Fibroblast of skin of right biceps (primary cell): ENCODE measurements around the gene NRDC.
"Not testable (repeated sequence)": the region's sequence is repeated elsewhere in the genome, so short reads cannot be mapped to it uniquely, and the experiment has no call there.

ENCODE experiments used
- DNase-seq: peaks from one replicate; pipeline ENCODE4 v3.0.0-alpha.2; 2013

The NRDC gene

GRCh38 chr1:51877434-51878307 is 856 bp downstream of the NRDC start:
- DNase-seq = peak; percentile 29

DNA sequence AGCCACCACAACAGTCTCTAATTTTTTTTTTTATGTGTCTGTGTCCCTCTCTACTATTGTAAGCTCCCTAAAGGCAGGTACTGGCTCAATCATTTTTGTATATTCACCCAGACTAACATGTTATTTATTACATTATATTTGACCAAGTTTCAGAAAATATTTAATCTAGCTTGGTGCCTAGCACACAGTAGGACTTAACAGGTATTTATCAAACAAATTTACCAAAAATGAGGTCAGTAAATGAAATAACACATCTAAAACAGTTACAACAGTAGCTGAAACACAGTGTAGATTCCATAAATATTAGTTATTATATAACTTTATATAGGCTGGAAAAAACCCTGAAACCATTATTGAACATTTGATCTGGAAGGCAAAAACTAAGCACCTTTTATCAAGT is 2.7 kb downstream of the NRDC start:
- no peak for DNase-seq

DNA sequence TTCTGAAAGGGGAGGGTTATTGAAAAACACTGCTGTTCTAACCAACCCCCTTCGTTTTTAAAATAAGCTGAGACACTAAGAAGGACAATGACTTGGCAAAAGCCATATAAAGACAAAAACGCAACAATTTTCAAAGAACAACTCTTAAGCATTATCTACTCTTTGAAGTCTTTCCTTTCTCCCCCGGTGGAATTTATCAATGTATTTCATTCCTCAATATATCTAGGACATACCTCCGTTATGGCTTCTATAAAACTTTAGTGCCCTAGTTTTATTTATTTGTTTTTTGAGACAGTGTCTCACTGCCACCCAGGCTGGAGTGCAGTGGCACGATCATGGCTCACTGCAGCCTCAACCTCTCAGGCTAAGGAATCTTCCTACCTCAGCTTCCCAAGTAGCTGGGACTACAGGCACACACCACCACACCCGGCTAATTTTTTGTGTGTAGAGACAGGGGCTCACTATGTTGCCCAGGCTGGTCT is 3.2 kb downstream of the NRDC start:
- no peak for DNase-seq

DNA sequence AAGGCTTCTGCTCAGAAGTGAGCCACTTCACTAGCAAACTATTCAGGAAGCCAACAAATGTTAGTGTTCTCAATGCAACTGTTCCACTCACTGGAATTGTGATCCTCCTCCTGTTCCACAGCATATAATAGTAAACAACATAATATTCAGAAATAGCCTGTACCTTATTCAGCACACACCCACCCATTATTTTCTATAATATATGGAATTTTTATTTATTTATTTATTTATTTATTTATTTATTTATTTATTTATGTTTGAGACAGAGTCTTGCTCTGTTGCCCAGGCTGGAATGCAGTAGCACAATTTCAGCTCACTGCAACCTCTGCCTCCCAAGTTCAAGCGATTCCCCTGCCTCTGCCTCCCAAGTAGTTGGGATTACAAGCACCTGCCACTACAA is 5.3 kb downstream of the NRDC start:
- not testable (repeated sequence) for DNase-seq

GRCh38 chr1:51871351-51871975 is 7.1 kb downstream of the NRDC start:
- no peak for DNase-seq

DNA sequence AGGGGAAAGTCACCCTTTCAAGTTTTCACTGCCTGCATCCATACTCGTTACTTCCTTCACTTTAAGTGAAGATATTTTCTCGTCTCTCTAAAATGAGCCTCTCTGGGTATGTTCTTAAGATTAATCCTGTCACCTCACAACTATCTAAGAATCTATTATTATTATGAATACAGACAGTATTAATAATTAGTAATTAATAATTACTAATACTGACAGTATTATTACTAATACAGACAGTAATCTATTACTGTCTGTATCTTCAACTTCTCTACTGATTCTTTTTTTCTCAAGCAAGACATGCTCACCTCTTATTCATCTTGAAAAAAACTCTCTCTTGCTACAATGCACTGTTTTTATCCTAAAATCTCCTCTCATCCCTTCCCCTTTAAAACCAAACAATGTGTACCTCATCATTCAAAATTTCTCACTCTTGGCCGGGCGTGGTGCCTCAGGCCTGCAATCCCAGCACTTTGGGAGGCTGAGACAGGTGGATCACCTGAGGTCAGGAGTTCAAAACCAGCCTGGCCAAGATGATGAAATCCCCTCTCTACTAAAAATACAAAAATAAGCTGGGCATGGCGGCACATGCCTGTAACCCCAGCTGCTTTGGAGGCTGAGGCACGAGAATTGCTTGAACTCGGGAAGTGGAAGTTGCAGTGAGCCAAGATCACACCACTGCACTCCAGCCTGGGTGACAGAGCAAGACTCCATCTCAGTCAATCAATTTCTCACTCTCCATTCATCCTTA is 7.8 kb downstream of the NRDC start:
- no peak for DNase-seq

DNA sequence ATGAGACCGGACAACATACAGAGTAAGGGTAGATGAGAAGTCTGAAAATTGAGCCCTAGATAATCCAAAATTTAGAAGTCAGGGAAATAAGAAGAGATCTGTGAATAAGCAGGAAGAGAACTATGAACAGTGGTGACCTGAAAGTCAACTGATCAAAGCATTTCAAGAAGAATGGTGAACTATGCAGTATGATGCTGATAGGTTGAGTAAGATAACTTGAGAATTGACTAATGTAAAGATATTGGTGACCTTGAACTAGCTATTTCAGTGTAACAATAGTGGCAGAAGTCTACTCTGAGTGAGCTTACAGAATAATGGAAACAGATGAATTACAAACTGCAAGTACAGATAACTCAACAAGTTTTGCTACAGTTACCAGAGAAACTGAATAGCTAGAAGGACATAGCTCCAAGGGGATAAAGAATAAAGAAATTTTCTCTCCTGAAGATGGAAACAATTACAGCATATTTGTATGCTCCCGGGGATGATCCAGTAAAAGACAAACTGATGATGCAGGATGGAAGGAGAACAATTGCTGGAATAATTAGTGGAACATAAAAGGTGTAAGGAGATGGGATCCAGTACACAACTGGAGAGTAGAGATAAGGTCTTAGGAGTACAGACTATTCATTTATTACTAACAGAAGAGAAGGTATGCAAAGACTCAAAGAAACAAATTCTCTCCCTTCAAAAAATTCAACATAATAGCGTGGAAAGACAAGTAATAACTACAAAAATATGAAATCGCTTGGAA is 10.9 kb downstream of the NRDC start:
- no peak for DNase-seq

DNA sequence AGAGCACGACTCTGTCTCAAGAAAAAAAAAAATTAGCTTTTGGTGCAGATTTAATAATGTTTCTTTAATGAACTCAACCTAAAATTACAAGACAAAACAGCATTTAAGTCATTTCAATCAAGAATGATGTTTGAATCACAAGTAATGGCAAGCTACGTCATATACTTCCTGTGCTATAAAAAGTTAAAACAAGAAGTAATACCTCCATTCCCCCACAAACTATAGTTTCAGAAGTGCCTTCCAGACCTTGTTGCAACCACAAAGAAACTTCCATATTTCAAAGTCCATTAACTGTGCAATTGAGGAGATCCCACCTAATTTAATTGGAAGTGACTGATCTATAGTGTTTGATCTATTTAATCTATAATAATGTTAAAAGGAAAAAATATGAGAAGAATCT is 15.1 kb downstream of the NRDC start:
- no peak for DNase-seq

- peak; percentile 16 for DNase-seq
Measured at GRCh38 chr1:51861669-51862068, 16.9 kb downstream of the NRDC start.

GRCh38 chr1:51859735-51860134 is 18.8 kb downstream of the NRDC start:
- no peak for DNase-seq

DNA sequence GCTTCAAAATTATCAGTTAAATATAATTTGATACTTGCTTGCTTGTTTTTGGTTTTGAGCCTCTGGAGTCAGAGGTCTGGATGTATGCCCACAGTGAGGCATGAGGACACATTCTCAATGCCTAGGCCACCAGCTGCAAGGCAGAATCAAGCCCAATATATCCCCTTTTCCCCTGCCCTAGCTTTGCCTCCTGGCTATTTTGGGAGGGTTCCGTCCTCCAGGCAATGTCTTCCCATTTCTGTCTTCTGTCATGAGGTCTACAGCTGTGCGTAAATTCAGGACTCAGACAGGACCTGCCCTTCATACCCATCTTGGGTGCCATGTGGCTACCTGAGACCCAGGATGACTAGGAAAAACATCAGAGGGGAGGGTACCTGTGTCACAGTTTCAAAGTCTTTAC is 19.2 kb downstream of the NRDC start:
- no peak for DNase-seq

DNA sequence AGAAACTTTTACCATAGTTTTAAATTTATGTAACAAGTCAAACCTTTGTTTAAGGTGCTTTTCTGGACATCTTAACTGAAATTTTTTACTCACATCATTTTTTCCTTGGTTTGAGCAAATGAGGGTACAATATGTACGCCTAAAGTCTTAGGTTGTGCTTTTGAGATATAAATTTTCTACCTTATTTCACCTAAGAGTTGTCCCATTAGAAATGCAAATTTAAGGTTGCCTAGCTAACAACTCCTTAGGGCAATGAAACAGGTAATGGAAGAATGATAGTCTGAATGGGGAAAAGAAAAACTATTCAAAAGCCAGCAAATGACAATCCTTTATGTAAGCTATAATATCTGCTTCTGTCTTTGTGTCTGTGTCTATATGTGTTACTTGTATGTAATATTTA is 19.6 kb downstream of the NRDC start:
- DNase-seq = no peak

DNA sequence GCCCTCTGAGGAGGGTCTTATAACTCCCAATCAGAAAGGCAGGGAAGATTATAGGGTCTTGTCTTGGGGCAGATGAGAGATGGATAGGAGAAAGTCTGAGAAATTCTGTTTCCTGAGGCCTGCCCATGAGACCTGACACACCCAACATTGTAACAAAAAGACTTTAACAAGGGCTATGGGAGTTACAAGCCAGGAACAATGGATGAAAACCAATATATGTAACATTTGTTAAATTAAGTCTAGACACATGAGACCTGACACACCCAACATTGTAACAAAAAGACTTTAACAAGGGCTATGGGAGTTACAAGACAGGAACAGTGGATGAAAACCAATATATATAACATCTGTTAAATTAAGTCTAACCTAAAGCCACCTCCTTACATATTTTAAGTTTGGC is 21.8 kb downstream of the NRDC start:
- no peak for DNase-seq

- no peak for DNase-seq
Measured at GRCh38 chr1:51855624-51856023, 22.9 kb downstream of the NRDC start.

DNA sequence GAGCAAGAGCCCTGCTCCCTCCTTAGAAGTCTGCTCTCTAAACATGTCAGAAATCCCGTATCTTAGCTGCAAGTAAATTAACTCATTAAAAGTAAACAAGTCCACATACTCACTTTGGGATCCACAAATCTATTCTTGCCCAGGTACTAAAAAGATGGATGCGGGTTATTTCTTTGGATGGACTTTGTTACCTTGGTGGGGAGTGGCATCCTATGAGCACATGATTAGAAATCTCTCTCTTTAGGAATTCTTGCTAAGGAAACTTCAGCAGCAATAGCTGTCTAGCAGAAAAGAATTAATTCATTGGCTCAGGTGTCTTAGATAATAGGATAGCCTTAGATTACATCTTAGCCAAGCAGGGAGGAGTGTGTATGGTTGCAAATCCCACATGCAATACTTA is 25.2 kb downstream of the NRDC start:
- DNase-seq = no peak

DNA sequence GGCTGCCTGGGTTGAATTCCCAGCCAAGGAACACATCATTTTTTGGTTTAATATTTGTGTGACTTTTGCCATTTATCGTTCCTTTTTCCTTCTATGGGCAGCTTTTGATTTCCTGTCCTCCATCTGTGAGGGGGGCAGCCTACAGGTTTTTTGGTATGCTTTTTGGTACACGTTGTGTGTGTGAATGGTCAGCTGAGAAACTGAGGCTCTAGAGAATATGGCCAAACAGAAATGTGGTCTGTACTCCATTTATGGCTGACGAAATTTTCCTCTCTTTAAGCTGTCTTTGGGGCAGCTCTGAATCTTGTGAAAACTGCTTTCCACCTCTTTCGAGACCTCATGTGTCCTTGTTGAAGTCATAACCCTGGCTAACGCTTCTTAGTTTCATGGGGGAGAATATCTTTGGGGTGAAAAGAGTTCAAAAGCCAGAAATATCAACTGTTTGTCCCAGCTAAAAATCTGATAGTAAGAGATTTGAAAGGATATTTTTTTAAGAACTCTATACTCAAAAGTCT is 26.6 kb downstream of the NRDC start:
- no peak for DNase-seq

GRCh38 chr1:51850420-51851223 is 27.9 kb downstream of the NRDC start:
- no peak for DNase-seq

GRCh38 chr1:51847294-51847920 is 31.1 kb downstream of the NRDC start:
- no peak for DNase-seq

- no peak for DNase-seq
Measured at GRCh38 chr1:51843948-51844347, 34.6 kb downstream of the NRDC start.

GRCh38 chr1:51842261-51842660 is 36.3 kb downstream of the NRDC start:
- DNase-seq = no peak

DNA sequence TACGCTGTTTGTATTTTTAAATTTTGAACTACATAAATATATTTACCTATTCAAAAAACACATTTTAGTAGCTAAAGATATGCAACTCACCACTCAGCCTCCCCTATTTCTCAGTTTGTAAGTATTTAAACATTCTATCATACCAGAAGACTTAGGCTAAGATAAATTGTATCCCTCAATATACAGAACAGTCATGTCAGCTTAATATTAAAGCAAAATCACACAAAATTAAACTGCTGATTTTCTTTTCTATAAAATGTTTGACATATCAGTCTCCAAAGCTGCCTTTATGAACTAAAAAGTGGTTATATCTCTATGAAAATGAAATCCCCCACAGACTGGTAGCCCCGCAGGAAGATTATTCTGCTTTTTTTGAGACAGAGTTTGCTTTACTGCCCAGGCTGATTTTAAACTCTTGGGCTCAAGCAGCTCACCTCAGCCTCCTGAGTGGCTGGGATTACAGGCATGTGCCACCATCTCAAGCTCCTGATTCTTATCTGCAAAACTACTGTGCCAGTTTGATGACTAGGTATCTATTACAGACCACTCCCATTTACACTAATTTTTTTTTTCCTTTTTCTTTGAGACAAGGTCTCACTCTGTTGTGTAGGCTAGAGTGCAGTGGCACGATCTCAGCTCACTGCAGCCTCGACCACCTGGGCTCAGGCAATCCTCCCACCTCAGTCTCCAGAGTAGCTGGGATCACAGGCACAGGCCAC is 37.6 kb downstream of the NRDC start:
- DNase-seq = no peak
